Right lobe of liver (tissue), 6 donors: ENCODE data around the gene NUP210. TPM values are rescaled to one million over a fixed set of nuclear protein-coding genes. Genes with fewer than 3 reads are reported as not detected.
A peak's percentile ranks its signal among the peaks of the same experiment; 100 is the strongest.

Experiments used
- ATAC-seq, 4 donors: fragments of 200-7000 bp; cut with Tn5 transposase; one replicate each; pipeline ENCODE4 v1.9.1; 2020; ENCODE audit warnings: mild to moderate bottlenecking in 4 of 4, moderate library complexity in 4 of 4
- DNase-seq, 3 donors: peaks; one replicate each; pipeline ENCODE4 v3.0.0-alpha.2; 2020
- H3K27ac ChIP-seq, 3 donors: fragments of 200-600 bp; one replicate each; pipeline ENCODE4 v1.8.0; 2022
- H3K27me3 ChIP-seq, 2 donors: fragments of 200-600 bp; one replicate each; pipeline ENCODE4 v1.8.0; 2022
- H3K36me3 ChIP-seq, 4 donors: fragments of 200-600 bp; sonication (generic) in 1 of 4; one replicate each; pipeline versions ENCODE4 v1.5.1 to v1.8.0; 2017 to 2022; ENCODE audit warnings: control low read depth in 1 of 4
- H3K4me1 ChIP-seq, 4 donors: fragments of 200-600 bp; sonication (generic) in 1 of 4; one replicate each; pipeline versions ENCODE4 v1.5.1 to v1.8.0; 2017 to 2022; ENCODE audit warnings: control low read depth in 1 of 4
- H3K4me3 ChIP-seq, 3 donors: fragments of 200-600 bp; one replicate each; pipeline ENCODE4 v1.8.0; 2022
- H3K9me3 ChIP-seq, 4 donors: fragments of 200-600 bp; sonication (generic) in 1 of 4; one replicate each; pipeline versions ENCODE4 v1.5.1 to v1.8.0; 2017 to 2022; ENCODE audit warnings: control low read depth in 1 of 4
- CTCF ChIP-seq, 4 donors: fragments of 200-600 bp in 3 of 4; fragments of 450-650 bp in 1 of 4; IDR thresholded peaks; one replicate each; pipeline versions ENCODE4 v1.5.1 to v1.8.0; 2016 to 2022; ENCODE audit warnings: antibody characterized with exemption in 4 of 4, mild to moderate bottlenecking in 2 of 4
- POLR2A ChIP-seq: fragments of 450-650 bp; IDR thresholded peaks from one replicate; pipeline ENCODE4 v1.6.1; 2017; ENCODE audit warnings: antibody characterized with exemption, mild to moderate bottlenecking
- WGBS: methylation state at CpG from one replicate; pipeline ENCODE4 v1.1.6; 2018; ENCODE audit warnings: low coverage, low lambda C conversion rate; ENCODE audit not compliant: insufficient coverage; ENCODE audit errors: missing lambda C conversion rate; 5-methylcytosine and 5-hydroxymethylcytosine counted together
- intact Hi-C, 2 donors: fragments of 100-400 bp; cut with DNase I; formaldehyde crosslinking; loops; one replicate each; pipeline versions ENCODE4 v1.11.2 to v1.14.1; 2022
- total RNA-seq, 6 experiments: library from RNA; depleted of rRNA in 2 of 6; stranded (reverse); fragments of >200 nt in 2 of 6; fragmentation: NEBNext Ultra II Directional in 3 of 6; extraction: Animal tissue kit (Norgen Biotek cat#: 25700) in 3 of 6; gene quantifications; one replicate each; pipeline versions ENCODE4 v1.1.0 to v1.2.4, GENCODE V29; 2016 to 2023
- donor health status: DM: no; HTN: yes; CAD: no.
- donor health status: DM: no; HTN: no; CAD: no.
- donor health status: DM: no; HTN: no; CAD: no.
- donor health status: DM: no; HTN: yes; CAD: no.
- donor health status: DM: no; HTN: yes; CAD: no.

The NUP210 gene
- total RNA-seq, 6 experiments from 2014 or later, result 11.7 to 17.7 (median 15.6) TPM

- 13% methylated on average over 20 of the region's 93 CpGs for WGBS
- ATAC-seq, result peak; percentile 63 to 69 (median 65)
- DNase-seq, result peak in 1 of 3 donors; percentile 58
- H3K36me3 ChIP-seq, result no peaks in the 10 kb centered on the region
- no peaks in the 10 kb centered on the region for H3K27me3 ChIP-seq
- H3K9me3 ChIP-seq, result peaks cover 0 to 6% (median 0%) of the 10 kb centered on the region in 4 donors
- no peak overlapping the region for H3K27ac ChIP-seq
- TF ChIP-seq POLR2A, result no peak
- peak; percentile 30 to 55 (median 42) for TF ChIP-seq CTCF (IDR thresholded peaks at IDR 0.05)
- H3K4me1 ChIP-seq, result peaks cover 0 to 7% (median 0%) of the 10 kb centered on the region in 4 donors
- intact Hi-C loops, result no loop called here
- peak overlapping the region; percentile 61 to 71 (median 61) for H3K4me3 ChIP-seq
Observed at GRCh38 chr3:13282986-13283876, 136.9 kb downstream of the NUP210 start.

GRCh38 chr3:13282358-13282985, 137.7 kb downstream of the NUP210 start:
- WGBS, result no CpG with 5 or more reads among the region's 87 CpGs

GRCh38 chr3:13281507-13282357, 138.4 kb downstream of the NUP210 start:
- H3K27me3 ChIP-seq, result no peaks in the 10 kb centered on the region
- intact Hi-C loops, result no loop called here
- peak overlapping the region; percentile 61 to 71 (median 61) for H3K4me3 ChIP-seq
- TF ChIP-seq POLR2A, result peak; percentile 85
- no peak for TF ChIP-seq CTCF (IDR thresholded peaks at IDR 0.05)
- H3K4me1 ChIP-seq, result peaks cover 0 to 22% (median 7%) of the 10 kb centered on the region in 4 donors
- H3K9me3 ChIP-seq, result peaks cover 0 to 3% (median 0%) of the 10 kb centered on the region in 4 donors
- DNase-seq (peak; percentile 80 to 86 (median 82)), ATAC-seq (peak; percentile 70 to 79 (median 74))
- WGBS, result 21% methylated on average over 6 of the region's 47 CpGs
- H3K36me3 ChIP-seq, result no peaks in the 10 kb centered on the region
- H3K27ac ChIP-seq, result peak overlapping the region; percentile 12 to 69 (median 54)

More at GRCh38 chr3:13282358-13282985, 137.7 kb downstream of the NUP210 start:
- peaks cover 0 to 6% (median 0%) of the 10 kb centered on the region in 4 donors for H3K9me3 ChIP-seq
- H3K4me1 ChIP-seq, result peaks cover 0 to 15% (median 3%) of the 10 kb centered on the region in 4 donors
- H3K27me3 ChIP-seq, result no peaks in the 10 kb centered on the region
- intact Hi-C loops, result no loop called here
- peak overlapping the region; percentile 61 to 71 (median 61) for H3K4me3 ChIP-seq
- DNase-seq, result peak in 1 of 3 donors; percentile 35
- peak overlapping the region; percentile 12 to 69 (median 54) for H3K27ac ChIP-seq
- TF ChIP-seq POLR2A, result no peak
- TF ChIP-seq CTCF (IDR thresholded peaks at IDR 0.05), result no peak
- no peaks in the 10 kb centered on the region for H3K36me3 ChIP-seq
- ATAC-seq, result peak in 1 of 4 donors; percentile 17

GRCh38 chr3:13280811-13281506, 139.2 kb downstream of the NUP210 start:
- Histone ChIP-seq H3K27ac (peak overlapping the region in 1 of 3 donors; percentile 69), H3K9me3 (no peaks in the 10 kb centered on the region), H3K27me3 (no peaks in the 10 kb centered on the region), H3K4me3 (no peak overlapping the region), H3K4me1 (peaks cover 0 to 28% (median 10%) of the 10 kb centered on the region in 4 donors), H3K36me3 (no peaks in the 10 kb centered on the region)
- WGBS, result 56% methylated on average over 7 of the region's 19 CpGs
- DNase-seq (no peak), ATAC-seq (no peak)
- intact Hi-C loops, result no loop called here
- TF ChIP-seq CTCF (IDR thresholded peaks at IDR 0.05) (no peak), POLR2A (no peak)
